MM.1S (cell line): ENCODE data around the gene HNRNPDL.

Source experiments
- EZH2 ChIP-seq: fragments of 300-600 bp; sonication (generic); optimal IDR thresholded peaks from 2 replicates; pipeline ENCODE3; 2017; ENCODE audit warnings: low read depth, mild to moderate bottlenecking, antibody characterized with exemption, low read length, mixed read lengths
- EZH2phosphoT487 ChIP-seq: fragments of 300-600 bp; sonication (generic); IDR thresholded peaks from 2 replicates; pipeline ENCODE4 v1.6.1; 2018; ENCODE audit warnings: antibody characterized with exemption, low read length
- TF ChIP-seq, protein P1 (sequence below): fragments of 300-600 bp; sonication (generic); IDR thresholded peaks from 2 replicates; pipeline ENCODE4 v1.5.1; 2016; ENCODE audit warnings: antibody characterized with exemption, low read length, mixed read lengths

DNA sequence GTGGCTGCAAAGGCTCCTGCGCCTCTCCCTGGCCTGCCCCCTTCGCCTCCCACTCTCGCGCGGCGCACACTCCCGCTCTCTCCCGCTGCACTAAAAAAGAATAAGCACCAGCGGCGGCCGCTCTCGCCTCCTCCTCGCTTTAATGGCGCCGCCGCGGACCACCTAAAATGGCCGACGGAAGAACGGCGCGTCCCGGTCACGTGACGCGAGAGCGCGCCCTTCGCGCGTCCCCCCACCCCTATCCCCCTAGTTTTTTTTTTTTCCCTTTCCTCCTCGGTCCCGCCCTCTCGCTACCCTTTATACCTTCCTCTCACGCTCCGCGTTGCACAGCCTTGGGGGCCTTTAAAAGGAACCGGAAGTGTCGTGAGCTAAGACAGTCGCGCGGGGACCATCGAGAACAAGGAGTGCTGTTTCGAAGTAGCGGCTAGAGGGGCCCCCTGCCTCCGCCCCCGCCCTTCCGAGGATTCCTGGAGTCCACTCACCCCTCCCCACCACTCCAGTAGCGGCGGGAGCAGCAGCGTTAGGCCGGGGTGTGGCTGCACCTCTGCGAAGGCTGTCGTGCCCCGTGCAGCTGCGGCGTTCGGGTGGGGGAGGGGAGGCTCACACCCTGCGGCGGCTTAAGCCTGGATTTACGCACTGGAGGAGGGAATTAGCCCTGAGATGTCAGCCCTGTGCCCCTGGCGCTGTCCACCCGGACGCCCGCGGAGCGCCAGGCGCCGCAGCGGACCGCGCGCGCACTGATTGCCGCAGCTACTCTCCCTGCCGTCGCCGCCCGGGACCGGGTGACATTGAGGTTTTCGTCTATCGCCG lies 56.2 kb downstream of the HNRNPDL start, which contains the start of gene HNRNPD:
- TF ChIP-seq EZH2phosphoT487 (no peak), EZH2 (no peak)
- TF ChIP-seq, protein P1, sequence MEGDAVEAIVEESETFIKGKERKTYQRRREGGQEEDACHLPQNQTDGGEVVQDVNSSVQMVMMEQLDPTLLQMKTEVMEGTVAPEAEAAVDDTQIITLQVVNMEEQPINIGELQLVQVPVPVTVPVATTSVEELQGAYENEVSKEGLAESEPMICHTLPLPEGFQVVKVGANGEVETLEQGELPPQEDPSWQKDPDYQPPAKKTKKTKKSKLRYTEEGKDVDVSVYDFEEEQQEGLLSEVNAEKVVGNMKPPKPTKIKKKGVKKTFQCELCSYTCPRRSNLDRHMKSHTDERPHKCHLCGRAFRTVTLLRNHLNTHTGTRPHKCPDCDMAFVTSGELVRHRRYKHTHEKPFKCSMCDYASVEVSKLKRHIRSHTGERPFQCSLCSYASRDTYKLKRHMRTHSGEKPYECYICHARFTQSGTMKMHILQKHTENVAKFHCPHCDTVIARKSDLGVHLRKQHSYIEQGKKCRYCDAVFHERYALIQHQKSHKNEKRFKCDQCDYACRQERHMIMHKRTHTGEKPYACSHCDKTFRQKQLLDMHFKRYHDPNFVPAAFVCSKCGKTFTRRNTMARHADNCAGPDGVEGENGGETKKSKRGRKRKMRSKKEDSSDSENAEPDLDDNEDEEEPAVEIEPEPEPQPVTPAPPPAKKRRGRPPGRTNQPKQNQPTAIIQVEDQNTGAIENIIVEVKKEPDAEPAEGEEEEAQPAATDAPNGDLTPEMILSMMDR, result no peak
